Muscle of arm (tissue), 12 donors: ENCODE results near the gene LPAR2. TPM values are rescaled to one million over a fixed set of nuclear protein-coding genes. Genes with fewer than 3 reads are reported as not detected.
"Not testable (repeated sequence)": the region's sequence is repeated elsewhere in the genome, so short reads cannot be mapped to it uniquely, and the experiment has no call there.

ENCODE experiments used
- DNase-seq: peaks from one replicate; pipeline ENCODE4 v3.0.0-alpha.2; 2013
- polyA plus RNA-seq, 12 donors: library from polyadenylated mRNA; unstranded; fragments of 120-200 nt; gene quantifications; one replicate each; pipeline ENCODE4 v1.2.1, GENCODE V29; 2013; ENCODE audit not compliant: insufficient read length in 12 of 12

LPAR2 gene
- polyA plus RNA-seq, 12 donors, result 2.6 to 33.2 (median 5.0) TPM; not detected in 1

DNA sequence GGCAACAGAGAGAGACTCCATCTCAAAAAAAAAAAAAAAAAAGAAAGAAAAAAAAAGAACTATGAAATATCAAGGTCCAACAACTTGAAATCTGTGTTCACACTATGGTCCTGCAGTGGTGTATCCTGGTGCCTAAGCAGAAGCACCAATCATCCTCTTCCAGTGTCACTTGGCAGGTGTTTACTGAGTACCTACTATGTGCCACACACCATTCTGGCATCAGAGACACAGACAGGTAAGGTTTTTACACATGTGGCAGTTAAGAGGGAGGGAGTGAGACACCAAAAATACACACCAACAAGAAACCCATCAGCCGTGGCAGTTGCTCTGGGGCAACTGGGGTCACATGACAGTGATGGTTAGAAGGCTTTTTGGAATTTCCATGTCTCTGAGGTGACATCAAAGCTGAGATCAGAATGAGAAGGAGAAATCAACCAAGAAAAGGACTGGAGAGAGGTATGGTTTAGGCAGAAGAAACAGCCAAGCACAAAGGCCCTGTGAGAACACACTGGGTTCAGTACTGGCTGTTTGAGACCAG, 27.2 kb downstream of the LPAR2 start:
- no peak for DNase-seq

DNA sequence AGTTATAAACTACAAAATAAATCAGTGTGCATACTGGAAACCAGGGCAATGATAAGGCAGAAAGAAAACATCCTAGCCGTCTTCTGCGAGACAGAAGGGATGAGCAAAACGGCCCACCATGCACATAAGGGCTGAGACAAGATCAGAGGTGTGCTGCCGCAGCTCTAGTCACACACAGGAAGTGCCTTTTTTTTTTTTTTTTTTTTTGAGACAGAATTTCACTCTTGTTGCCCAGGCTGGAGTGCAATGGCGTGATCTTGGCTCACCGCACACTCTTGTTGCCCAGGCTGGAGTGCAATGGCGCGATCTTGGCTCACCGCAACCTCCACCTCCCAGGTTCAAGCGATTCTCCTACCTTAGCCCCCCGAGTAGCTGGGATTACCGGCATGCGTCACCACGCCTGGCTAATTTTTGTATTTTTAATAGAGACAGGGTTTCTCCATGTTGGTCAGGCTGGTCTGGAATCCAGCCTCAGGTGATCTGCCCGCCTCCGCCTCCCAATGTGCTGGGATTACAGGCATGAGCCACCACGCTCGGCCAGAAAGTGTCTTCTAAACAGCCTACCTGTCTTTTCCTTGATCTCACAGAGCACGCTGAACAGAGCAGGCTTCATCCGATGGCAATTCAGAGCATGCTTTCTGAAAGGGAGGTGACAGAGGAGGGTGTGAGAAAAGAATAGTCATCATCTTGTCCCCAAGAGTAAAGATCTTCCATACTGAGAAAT, 29.1 kb downstream of the LPAR2 start:
- not testable (repeated sequence) for DNase-seq

DNA sequence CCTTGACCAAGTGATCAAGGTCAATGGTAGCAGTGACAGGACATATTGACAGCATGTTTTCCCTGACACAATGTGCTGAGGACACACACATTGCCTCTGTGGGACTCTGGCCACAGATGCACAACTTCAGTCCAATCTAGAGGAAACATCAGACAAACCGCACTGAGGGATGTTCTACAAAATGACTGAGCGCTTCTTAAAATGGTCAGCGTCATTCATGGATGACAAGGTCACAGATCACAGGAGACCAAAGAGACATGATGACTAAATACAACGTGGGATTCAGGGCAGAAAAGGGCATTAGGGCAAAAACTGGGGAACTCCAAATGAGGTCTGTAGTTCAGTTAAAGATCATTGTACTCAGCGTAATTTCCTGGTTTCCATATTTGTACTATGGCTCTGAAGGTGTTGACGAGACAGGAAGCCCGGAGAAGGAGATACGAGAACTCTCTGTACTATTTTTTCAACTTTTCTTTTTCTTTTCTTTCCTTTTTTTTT, 30.2 kb downstream of the LPAR2 start:
- no peak for DNase-seq

DNA sequence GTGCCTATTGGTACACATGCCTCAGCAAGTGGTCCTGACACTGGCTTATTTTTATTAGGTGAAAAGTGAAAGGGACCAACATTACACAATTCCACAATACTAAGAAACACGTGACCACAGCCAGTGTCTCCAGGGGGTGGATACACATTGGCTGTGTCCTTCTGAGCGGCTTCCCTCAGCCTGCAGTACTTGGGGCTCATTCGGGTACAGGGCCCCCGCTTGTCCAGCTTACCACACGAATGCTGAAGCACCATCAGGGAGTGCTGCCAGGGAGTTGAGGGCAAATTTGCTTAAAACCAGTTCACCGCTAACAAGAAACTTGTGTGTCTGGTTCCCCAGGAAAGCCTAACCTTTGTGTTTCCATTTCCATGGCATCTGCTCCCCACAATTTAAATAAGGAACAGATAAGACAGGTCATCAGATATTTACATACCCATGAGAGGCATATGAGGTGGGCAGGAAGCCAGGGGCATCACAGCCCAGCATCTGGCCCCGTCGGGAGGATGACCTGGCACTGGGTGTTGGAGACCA, 32.8 kb downstream of the LPAR2 start:
- no peak for DNase-seq

DNA sequence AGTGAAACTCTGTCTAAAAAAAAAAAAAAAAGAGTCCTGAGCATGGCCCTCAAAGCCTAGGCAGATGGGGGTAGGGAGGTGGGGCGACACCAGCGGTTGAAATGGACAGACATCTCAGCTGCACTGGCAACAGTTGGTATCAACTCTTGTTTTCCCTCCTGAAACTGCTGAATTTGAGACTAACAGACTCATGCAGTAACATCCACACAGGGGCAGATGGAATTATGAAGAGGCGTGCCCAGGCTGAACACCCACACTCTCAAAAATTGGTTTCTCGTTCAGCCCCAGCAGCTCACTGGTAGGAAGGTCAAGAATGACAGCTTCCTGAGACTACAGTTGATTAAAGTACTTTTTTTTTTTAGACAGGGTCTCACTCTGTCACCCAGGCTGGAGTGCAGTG, 33.6 kb downstream of the LPAR2 start:
- no peak for DNase-seq

DNA sequence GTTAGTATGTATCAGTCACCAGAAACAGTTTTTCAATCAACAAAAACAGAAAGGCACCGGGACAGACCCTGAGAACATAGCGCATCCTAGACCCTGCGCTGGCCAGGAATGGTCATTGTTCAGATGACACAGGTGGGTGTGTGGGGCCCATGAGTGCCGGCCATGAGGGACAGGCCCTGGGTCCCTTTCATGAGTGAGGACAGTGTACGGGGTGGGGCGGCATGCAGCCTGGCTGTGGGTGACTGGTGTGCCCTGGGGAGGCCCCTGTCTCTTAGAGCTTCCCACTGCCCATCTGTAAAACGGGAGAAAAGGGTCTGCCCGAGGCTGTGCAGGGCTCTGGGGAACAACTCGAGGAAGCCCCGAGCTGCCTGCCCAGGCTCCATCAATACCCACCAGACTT, 35.3 kb downstream of the LPAR2 start:
- DNase-seq, result no peak

DNA sequence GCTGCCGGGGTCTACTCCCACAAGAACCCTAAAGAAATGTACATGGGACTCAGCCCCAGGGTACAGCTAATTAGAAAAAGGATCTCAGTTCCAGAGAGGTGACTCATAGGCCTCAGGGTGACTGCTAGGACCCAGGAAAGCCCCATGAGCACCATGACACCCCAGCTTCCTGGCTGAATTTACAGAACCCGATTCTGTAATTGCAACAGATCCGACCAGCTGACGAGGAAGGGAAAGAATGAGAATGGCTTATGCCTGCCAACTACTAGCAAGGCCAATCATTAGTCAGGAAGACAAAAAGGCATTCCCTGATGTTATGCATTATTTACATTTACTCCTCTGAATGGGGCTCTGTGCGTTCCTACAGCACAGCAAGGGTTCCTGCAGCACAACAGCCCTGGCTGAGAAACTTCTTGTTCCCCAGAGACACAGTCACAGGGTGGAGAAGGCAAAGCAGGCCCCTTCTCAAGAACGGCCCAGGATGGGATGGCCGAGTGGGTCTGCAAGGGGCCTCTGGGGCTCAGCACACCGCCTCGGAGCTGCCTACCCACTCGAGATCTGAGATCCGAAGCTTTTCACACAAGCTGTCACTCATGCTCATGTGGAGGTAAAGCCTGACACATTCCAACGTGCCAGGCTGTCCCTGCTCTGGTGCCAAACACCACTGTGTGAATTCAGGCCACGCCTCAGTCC, 36.7 kb downstream of the LPAR2 start:
- DNase-seq, result peak; percentile 79

DNA sequence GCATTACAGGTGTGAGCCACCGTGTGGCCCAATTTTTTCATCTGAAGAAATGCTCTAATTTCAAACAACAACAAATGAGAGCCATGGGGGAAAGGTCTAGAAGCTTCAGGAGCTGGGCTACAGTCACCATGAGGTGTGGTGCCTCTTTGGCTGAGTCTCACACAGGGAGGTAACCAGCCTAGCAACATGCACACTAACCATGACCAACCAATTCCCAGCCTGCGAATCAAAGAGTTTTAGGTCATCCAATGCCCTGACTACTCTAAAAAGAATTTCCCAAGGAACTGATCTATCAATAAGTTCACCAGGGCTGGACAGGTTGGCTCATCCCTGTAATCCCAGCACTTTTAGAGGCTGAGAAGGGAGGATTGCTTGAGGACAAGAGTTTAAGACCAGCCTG, 39.5 kb downstream of the LPAR2 start:
- no peak for DNase-seq

DNA sequence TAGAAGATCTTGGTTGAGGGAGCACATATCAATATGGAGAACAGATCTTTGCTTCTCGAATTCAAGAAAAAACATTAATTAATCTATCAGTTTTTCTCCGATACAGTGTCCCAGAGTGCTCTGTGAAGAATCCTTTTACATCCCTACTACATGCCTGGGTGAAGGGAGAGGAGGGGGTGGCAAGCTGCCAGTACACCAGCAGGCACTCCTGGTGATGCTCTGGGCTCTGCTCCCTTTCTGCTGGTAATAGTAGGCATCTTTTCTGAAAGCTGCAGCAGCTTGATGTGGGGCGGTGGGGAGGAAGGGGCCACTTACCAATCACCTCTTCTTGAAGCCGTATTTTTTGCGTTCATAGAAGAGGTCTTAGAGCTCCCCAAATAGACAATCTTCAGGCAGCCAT, 40.2 kb downstream of the LPAR2 start:
- no peak for DNase-seq

DNA sequence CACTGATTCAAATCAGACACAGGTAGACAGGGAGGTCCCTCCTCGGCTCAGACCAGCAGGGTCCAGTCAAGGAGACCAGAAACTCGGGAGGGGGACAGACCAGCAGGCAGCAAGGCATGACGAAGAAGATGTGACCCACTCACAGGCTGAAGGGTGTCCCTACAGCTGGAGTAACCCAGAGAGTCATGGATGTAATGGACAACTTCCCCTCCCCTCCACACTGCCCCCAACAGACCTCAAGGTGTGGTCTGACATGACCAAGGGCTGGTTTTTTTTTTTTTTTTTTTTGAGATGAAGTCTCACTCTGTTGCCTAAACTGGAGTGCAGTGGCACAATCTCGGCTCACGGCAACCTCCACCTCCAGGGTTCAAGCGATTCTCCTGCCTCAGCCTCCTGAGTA, 43.7 kb downstream of the LPAR2 start:
- no peak for DNase-seq

DNA sequence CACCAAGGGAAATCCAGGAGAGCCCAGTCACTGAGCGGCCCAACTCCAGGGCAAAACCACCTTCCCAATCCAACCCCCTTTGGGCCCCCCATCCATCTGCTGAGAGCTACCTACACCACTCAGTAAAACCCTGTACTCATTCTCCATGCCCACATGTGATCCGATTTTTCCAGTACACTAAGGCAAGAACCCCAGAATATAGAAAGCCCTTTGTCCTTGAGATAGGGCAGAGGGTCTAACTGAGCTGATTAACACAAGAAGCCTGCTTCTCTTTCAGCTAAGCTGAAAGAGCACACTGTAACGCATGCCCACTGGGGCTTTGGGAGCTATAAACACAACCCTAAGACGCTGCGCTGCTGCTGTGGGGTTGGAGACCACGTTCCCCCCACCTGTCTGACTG, 45.5 kb downstream of the LPAR2 start:
- no peak for DNase-seq

DNA sequence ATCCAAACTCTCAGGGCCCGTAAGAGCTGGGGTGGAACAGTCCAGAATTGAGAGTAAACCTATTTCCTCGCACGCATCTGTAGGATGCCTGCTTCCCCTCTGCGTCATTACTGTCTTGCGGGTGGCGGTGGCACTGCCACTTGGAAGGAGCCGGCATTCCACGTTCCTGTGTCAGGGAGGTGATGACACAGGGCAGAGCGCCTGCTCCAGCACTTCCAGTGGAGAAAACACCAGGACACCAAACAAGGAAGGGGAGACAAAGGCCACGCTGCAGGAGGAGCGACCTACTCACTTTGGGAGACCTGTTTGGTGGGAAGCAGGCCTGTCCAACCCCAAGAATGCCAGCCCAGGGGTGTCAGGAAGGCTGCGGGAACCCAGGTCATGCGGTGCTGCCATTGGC, 46.6 kb downstream of the LPAR2 start:
- no peak for DNase-seq

DNA sequence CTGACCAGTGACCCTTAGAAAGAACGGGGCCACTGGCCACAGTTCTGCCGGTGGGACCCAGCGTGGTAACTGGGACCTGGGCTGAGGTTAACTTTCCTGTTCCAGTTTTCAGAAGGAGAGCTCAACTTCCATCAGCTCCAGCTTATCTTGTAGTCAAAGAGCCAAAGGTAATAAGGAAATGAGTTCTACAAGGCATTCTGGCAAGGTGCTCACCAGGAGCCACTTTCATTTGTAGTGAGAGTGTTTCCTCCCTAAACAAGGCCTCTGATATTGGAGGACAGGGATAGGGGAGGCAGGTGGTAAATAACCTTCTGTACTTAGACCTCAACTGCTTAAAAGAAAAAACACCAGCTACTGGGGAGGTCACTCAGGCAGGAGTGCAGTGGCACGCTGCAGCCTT, 47.6 kb downstream of the LPAR2 start:
- no peak for DNase-seq

DNA sequence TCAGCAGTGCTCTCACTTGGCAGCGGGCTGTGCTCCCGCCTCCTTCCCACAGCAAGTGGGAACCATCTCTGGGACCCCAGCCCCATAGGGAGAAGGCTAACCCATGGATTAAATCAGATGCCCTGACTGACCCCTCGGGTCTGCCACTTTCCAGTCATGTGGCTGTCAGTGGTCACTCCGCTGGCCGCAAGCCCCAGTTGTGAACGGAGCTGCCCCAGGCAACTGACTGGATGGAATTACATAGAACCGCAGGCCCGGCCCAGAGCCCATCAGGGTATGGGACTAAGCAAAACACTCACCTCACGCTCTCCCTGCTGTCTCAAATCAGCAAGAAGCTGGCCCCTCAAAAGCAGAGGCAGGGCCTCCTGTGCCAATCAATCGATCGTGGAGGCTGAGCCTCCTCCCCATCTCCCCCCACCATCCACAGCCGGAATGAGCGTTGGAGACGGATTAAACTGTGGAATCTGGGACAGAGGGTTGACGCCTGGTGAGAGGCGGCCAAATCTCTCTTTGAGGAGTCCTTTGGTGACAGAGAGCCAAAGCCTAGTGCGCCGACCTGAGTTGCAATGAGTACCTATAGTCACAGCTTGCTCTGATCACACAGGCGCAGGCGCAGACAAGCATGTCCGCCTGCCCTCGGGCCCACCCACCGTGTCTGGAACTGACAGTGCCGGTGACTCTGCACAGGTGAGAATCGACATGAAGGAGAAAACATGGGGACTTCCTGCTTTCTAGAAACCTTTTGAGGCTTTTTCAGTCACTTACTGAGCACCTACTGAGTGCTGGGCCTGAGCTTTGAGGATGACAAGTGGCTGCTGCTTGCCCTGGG, 48.3 kb downstream of the LPAR2 start:
- no peak for DNase-seq

DNA sequence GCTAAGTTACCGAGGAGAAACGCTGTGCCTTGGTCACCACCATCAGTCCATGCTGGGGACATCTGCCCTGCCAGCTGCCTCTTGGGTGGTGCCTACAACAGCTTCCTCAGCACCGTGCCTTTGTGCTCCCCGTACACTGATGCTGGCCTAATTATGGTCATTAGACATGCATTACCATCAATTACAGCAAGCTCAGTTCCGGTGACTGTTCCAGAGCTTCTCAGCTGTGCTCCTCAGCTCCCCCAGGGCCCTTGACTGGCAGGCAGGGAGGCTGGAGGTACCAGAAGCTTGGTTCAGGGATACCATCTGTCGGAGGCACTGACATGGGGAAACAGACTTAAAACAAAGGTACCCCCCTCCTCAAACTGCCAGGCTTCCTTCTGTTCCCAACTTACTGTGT, 49.8 kb downstream of the LPAR2 start:
- no peak for DNase-seq

DNA sequence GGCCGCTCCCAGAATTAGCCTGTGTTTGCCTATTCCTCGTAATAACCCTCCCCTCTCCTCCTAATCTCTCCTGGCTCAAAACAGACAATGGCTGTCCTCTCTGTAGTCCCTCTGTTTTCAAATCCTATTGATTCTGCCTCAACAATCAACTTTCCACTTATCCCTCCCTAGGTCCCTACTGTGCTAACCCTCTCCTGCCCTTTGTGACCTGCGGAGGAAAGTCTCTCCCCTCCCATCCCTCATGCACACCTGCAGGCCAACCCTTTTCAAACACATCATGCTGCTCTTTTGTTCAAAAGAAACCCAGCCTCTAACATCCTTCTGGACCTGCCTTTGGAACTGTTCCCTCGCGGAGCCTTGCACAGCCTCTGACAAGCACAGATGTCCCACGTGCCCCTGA, 52.6 kb downstream of the LPAR2 start:
- no peak for DNase-seq

Other genes with a start within 250 kb of the LPAR2 start
- gene GATAD2A, start 222.5 kb downstream of the LPAR2 start, polyA plus RNA-seq, result 10 to 100 TPM in 11 of 12 donors, not detected in 1; 35.2 to 69.9 (median 48.4) TPM
- gene TSSK6, start 112.7 kb downstream of the LPAR2 start, polyA plus RNA-seq, result under 1 TPM in 10 of 12 donors, not detected in 2; 0.28 to 0.74 (median 0.59) TPM
- 100 to 1,000 TPM in 11 of 12 donors, not detected in 1; 103 to 191 (median 167) TPM for gene NDUFA13, start 112.0 kb downstream of the LPAR2 start, polyA plus RNA-seq
- gene YJEFN3, start 99.3 kb downstream of the LPAR2 start, polyA plus RNA-seq, result 10 to 100 TPM in 3 of 12 donors, 1 to 10 TPM in 8, not detected in 1; 2.9 to 14.4 (median 6.6) TPM
- gene CILP2, start 90.0 kb downstream of the LPAR2 start, polyA plus RNA-seq, result 10 to 100 TPM in 2 of 12 donors, 1 to 10 TPM in 8, not detected in 2; 1.4 to 13.9 (median 4.1) TPM
- 1 to 10 TPM in 8 of 12 donors, under 1 TPM in 2, not detected in 2; 0.76 to 6.3 (median 1.8) TPM for gene PBX4, start 9.5 kb downstream of the LPAR2 start, polyA plus RNA-seq
- gene GMIP, start 15.4 kb upstream of the LPAR2 start, polyA plus RNA-seq, result 10 to 100 TPM in 2 of 12 donors, 1 to 10 TPM in 9, not detected in 1; 1.8 to 14.7 (median 2.8) TPM
- gene ATP13A1, start 35.5 kb upstream of the LPAR2 start, polyA plus RNA-seq, result 10 to 100 TPM in 11 of 12 donors, not detected in 1; 19.2 to 42.9 (median 24.8) TPM
- 10 to 100 TPM in 1 of 12 donors, 1 to 10 TPM in 10, not detected in 1; 5.3 to 22.5 (median 7.2) TPM for gene ZNF101, start 40.6 kb upstream of the LPAR2 start, polyA plus RNA-seq
- 1 to 10 TPM in 10 of 12 donors, not detected in 2; 4.9 to 7.4 (median 5.7) TPM for gene ZNF14, start 104.9 kb upstream of the LPAR2 start, polyA plus RNA-seq
- gene ZNF506, start 193.5 kb upstream of the LPAR2 start, polyA plus RNA-seq, result 10 to 100 TPM in 11 of 12 donors, not detected in 1; 14.0 to 28.2 (median 21.7) TPM
- 10 to 100 TPM in 11 of 12 donors, not detected in 1; 13.1 to 22.1 (median 15.6) TPM for gene ZNF253, start 237.7 kb upstream of the LPAR2 start, polyA plus RNA-seq